AG04449 (cell line): ENCODE results near the gene MMP25.

ENCODE experiments used
- CTCF ChIA-PET: fragments of 350-600 bp; formaldehyde crosslinking; extraction: SDS; loops from one replicate; lab custom pipeline; 2021; ENCODE audit warnings: antibody characterized with exemption; lab: Yijun Ruan, JAX
- POLR2A ChIA-PET: fragments of 400-600, 350-600 bp; formaldehyde crosslinking; extraction: SDS; loops from one replicate; lab custom pipeline; 2020; ENCODE audit warnings: antibody characterized with exemption, inconsistent platforms; lab: Yijun Ruan, JAX
- DNase-seq: peaks from one replicate; pipeline ENCODE4 v3.0.0-alpha.2; 2010; ENCODE audit warnings: low read depth, low spot score
- H3K4me3 ChIP-seq: 2 replicates; pipeline ENCODE4 v1.5.1; 2011; ENCODE audit warnings: low read depth, mild to moderate bottlenecking, control low read depth, low read length
- TF ChIP-seq, protein P1 (sequence below): IDR thresholded peaks from one replicate; pipeline ENCODE4 v1.5.1; 2011; ENCODE audit warnings: mild to moderate bottlenecking, moderate library complexity, low read length, control low read depth, inconsistent platforms; ENCODE audit not compliant: insufficient read depth; ENCODE audit errors: missing control alignments

The MMP25 gene

DNA sequence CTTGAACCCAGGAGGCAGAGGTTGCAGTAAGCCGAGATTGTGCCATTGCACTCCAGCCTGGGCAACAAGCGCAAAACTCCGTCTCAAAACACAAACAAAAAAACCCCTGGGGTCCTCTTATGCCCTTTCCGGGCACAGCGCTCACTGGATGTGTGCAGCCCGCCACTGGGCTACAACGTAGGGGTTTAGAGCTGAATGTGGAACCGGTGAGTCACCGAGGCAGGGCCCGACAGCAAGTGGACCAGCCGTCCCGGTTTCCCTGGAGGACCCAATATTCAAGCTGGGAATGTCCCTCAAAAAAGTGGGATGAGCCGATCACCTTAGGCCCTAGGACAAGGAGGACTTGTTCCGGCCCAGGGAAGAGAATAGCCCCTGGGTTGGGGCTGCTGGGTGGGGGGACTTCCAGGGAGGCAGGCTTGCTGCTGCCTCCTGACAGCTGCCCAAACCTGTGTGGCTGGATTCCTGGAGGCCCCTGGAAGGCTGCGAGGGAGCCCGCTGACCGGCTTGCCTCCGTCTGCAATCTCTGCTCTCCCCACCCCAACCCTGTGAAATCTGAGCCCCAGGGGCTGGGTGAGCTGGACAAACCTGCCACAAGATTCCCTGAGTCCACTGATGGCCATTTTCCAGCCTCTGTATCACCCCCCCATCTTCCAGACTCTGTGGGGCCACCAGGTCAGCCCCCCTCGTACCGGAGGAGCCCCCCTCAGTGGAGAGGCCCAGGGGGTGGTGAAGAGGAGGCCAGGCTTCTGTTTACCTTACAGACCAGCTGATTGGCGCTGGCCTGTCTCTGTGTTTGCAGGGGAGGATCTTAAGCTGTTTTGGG, 36.6 kb upstream of the MMP25 start:
- DNase-seq, result no peak
- no peak overlapping the region for H3K4me3 ChIP-seq
- CTCF ChIA-PET, result interaction anchor here (1.1 to 11.4 kb wide), 2 partner anchors 10 to 21 kb away, joined by 3 to 112 read pairs; no protein-coding TSS in a partner anchor
- TF ChIP-seq, protein P1, sequence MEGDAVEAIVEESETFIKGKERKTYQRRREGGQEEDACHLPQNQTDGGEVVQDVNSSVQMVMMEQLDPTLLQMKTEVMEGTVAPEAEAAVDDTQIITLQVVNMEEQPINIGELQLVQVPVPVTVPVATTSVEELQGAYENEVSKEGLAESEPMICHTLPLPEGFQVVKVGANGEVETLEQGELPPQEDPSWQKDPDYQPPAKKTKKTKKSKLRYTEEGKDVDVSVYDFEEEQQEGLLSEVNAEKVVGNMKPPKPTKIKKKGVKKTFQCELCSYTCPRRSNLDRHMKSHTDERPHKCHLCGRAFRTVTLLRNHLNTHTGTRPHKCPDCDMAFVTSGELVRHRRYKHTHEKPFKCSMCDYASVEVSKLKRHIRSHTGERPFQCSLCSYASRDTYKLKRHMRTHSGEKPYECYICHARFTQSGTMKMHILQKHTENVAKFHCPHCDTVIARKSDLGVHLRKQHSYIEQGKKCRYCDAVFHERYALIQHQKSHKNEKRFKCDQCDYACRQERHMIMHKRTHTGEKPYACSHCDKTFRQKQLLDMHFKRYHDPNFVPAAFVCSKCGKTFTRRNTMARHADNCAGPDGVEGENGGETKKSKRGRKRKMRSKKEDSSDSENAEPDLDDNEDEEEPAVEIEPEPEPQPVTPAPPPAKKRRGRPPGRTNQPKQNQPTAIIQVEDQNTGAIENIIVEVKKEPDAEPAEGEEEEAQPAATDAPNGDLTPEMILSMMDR, result no peak
- POLR2A ChIA-PET, result interaction anchor here (1.4 to 1.6 kb wide), 2 partner anchors 10 to 13 kb away, joined by 7 read pairs; partner anchors contain the start of genes HCFC1R1 and TNFRSF12A

DNA sequence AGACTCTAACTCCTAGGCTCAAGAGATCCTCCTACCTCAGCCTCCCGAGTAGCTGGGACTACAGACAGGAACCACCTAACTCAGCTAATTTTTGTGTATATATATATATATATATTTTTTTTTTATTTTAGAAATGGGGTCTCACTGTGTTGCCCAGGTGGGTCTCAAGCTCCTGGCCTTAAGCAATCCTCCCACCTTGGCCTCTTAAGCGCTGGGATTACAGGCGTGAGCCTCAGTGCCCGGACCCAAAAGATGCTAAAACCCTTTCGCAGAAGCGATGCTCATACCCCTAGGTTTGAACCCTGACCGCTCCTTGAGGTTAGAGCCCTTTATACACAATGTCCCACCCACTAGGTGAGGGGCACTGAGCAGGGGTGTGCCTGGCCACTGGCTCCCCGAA, 35.9 kb upstream of the MMP25 start:
- TF ChIP-seq, protein P1, result no peak
- CTCF ChIA-PET, result interaction anchor here (1.1 to 11.4 kb wide), 2 partner anchors 9 to 20 kb away, joined by 3 to 112 read pairs; no protein-coding TSS in a partner anchor
- no peak for DNase-seq
- POLR2A ChIA-PET, result interaction anchor here (1.4 to 1.6 kb wide), 2 partner anchors 9 to 12 kb away, joined by 7 read pairs; partner anchors contain the start of genes HCFC1R1 and TNFRSF12A
- H3K4me3 ChIP-seq, result no peak overlapping the region

DNA sequence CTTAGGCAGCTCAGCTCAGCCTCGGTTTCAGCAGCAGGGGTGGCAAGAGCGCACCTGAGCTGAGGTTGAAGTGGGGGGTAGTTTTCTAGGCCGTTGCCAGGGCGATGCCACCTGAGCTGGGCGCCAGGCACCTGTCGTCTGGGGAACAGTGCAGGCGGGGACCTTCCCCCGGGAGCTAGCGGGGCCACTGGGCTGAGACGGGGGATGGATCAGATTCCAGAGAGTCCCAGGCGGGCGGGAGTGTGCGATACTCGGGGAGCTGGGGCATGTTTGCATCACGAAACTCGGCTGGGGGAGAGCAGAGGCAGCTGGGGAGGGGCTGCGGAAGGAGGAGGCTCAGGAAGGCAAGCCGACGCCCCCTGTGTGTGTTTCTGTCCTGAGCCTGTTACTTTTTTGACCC, 34.1 kb upstream of the MMP25 start:
- CTCF ChIA-PET, result interaction anchor here (1.0 to 1.4 kb wide), 3 partner anchors 8 to 117 kb away, joined by 3 to 6 read pairs (median 5); partner anchors contain the start of gene TNFRSF12A

GRCh38 chr16:3012828-3013420, 33.4 kb upstream of the MMP25 start, which contains the start of gene CLDN9:
TSS of gene CLDN9 (plus strand) at chr16:3012923. CDS start at chr16:3013363, 440 bp downstream.
- POLR2A ChIA-PET, result interaction anchor here (0.8 to 1.5 kb wide), 2 partner anchors 8 to 17 kb away, joined by 3 to 10 read pairs; partner anchors contain the start of gene TNFRSF12A
- CTCF ChIA-PET, result interaction anchor here (1.1 to 1.4 kb wide), 2 partner anchors 8 to 15 kb away, joined by 5 to 6 read pairs; partner anchors contain the start of gene TNFRSF12A
- H3K4me3 ChIP-seq, result no peak within 1 kb of the TSS
- DNase-seq, result no peak
- TF ChIP-seq, protein P1, result no peak

More for the DNA sequence above, 34.1 kb upstream of the MMP25 start:
- POLR2A ChIA-PET, result interaction anchor here (0.8 to 1.5 kb wide), 2 partner anchors 8 to 18 kb away, joined by 3 to 10 read pairs; partner anchors contain the start of gene TNFRSF12A
- no peak overlapping the region for H3K4me3 ChIP-seq
- TF ChIP-seq, protein P1, result no peak
- no peak for DNase-seq

DNA sequence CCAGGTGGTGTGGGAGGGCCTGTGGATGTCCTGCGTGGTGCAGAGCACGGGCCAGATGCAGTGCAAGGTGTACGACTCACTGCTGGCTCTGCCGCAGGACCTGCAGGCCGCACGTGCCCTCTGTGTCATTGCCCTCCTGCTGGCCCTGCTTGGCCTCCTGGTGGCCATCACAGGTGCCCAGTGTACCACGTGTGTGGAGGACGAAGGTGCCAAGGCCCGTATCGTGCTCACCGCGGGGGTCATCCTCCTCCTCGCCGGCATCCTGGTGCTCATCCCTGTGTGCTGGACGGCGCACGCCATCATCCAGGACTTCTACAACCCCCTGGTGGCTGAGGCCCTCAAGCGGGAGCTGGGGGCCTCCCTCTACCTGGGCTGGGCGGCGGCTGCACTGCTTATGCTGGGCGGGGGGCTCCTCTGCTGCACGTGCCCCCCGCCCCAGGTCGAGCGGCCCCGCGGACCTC, 32.8 kb upstream of the MMP25 start:
- DNase-seq, result no peak
- TF ChIP-seq, protein P1, result no peak
- H3K4me3 ChIP-seq, result no peak overlapping the region
- ChIA-PET POLR2A (no interaction called here), CTCF (no interaction called here)
